Breast epithelium (tissue), 3 donors: ENCODE data around the gene SCARB1.

Source experiments
- POLR2AphosphoS5 ChIP-seq, 3 donors: sonication (generic); formaldehyde crosslinking; IDR thresholded peaks; one replicate each; pipeline ENCODE4 v1.6.1; 2017; ENCODE audit warnings: antibody characterized with exemption in 3 of 3
- TF ChIP-seq, protein P1 (sequence below), 3 donors: fragments of 450-650 bp; IDR thresholded peaks; one replicate each; pipeline ENCODE4 v1.5.1; 2016 to 2017; ENCODE audit warnings: antibody characterized with exemption in 3 of 3, mild to moderate bottlenecking in 3 of 3, moderate library complexity in 3 of 3

DNA sequence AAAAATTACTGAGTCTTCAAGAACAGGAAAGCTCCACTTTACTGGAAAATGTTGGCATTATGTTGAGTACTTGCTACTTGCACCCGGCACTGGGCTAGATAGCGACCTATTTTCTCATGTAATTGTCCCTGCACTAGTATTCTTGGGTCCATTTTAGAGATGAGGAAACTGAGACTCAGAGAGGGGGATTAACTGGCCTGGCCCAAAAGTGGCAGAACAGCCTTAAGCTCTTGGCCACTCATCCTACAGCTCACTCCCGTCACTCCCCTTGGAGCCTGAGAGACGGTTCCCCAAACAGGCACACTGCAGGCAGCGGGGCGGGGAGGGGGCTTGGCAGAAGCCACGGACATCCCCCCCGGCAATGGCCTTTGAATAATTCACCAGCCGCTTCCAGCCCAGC lies 113.9 kb downstream of the SCARB1 start:
- TF ChIP-seq, protein P1, sequence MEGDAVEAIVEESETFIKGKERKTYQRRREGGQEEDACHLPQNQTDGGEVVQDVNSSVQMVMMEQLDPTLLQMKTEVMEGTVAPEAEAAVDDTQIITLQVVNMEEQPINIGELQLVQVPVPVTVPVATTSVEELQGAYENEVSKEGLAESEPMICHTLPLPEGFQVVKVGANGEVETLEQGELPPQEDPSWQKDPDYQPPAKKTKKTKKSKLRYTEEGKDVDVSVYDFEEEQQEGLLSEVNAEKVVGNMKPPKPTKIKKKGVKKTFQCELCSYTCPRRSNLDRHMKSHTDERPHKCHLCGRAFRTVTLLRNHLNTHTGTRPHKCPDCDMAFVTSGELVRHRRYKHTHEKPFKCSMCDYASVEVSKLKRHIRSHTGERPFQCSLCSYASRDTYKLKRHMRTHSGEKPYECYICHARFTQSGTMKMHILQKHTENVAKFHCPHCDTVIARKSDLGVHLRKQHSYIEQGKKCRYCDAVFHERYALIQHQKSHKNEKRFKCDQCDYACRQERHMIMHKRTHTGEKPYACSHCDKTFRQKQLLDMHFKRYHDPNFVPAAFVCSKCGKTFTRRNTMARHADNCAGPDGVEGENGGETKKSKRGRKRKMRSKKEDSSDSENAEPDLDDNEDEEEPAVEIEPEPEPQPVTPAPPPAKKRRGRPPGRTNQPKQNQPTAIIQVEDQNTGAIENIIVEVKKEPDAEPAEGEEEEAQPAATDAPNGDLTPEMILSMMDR (IDR thresholded peaks at IDR 0.05): no peak
- TF ChIP-seq POLR2AphosphoS5 (IDR thresholded peaks at IDR 0.05): no peak
